Kidney tubule cell (primary cell): ENCODE data around the gene ANKRD44.
A peak's percentile ranks its signal among the peaks of the same experiment; 100 is the strongest.
"Not testable (repeated sequence)": the region's sequence is repeated elsewhere in the genome, so short reads cannot be mapped to it uniquely, and the experiment has no call there.

ENCODE experiments used
- DNase-seq: peaks from one replicate; pipeline ENCODE4 v3.0.0-alpha.2; 2018; ENCODE audit warnings: low spot score

Gene ANKRD44

GRCh38 chr2:197030090-197030489 is 280.5 kb downstream of the ANKRD44 start:
- DNase-seq, result no peak

DNA sequence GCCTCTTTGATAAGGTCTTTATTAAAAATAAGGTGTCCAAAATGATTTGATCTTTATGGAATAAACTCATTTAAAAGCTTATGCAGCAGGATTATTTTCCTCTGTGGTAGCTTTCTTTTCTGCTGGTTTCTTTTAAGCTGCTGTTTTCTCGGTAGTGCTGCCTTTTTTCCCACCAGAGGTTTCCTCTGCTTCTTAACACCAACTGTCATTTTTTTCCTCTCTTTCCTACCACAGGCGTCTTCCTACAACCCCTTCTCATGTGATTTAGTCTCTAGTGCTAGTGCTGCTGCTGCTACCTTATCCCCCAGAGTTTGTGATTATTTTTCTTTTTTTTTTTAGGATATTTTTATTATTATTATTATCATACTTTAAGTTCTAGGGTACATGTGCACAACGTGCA is 281.9 kb downstream of the ANKRD44 start:
- DNase-seq, result no peak

DNA sequence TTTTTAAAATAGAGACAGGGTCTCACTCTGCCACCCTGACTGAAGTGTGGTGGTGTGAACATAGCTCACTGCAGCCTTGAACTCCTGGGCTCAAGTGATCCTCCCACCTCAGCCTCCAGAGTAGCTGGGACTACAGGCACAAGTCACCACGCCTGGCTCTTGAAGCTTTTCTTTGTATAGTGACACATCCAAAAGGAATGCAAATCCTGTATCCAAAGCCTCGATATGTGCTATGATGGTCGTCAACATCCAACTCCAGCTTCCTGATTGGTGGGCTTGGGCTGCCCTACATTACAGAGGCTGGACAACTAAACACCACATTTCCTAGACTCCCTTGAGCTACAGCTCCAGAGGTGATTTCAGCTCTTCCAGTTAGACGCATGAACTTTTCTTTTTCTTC is 282.4 kb downstream of the ANKRD44 start:
- DNase-seq, result peak; percentile 75

- no peak for DNase-seq
Measured at GRCh38 chr2:197024206-197024605, 286.4 kb downstream of the ANKRD44 start.

GRCh38 chr2:197020921-197021320 is 289.7 kb downstream of the ANKRD44 start:
- DNase-seq, result not testable (repeated sequence)

DNA sequence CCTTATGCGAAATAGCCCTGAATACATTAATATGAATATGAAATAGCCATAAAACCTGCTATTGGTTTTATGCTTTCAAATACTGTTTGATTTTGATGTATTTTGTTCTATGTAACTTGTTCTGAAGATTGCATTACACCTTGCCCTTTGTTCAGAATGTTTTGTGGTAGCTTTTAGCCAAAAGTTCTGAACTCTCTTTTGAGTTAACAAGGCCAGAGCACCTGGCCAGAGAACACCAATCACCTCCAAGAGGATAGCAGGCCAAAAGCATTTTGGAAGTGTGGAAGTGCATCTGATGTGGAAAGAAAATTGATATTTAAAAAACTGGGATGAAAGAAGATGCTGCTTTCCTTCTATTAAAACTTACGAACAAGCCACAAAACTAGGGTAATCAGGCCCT is 297.5 kb downstream of the ANKRD44 start:
- DNase-seq, result no peak

DNA sequence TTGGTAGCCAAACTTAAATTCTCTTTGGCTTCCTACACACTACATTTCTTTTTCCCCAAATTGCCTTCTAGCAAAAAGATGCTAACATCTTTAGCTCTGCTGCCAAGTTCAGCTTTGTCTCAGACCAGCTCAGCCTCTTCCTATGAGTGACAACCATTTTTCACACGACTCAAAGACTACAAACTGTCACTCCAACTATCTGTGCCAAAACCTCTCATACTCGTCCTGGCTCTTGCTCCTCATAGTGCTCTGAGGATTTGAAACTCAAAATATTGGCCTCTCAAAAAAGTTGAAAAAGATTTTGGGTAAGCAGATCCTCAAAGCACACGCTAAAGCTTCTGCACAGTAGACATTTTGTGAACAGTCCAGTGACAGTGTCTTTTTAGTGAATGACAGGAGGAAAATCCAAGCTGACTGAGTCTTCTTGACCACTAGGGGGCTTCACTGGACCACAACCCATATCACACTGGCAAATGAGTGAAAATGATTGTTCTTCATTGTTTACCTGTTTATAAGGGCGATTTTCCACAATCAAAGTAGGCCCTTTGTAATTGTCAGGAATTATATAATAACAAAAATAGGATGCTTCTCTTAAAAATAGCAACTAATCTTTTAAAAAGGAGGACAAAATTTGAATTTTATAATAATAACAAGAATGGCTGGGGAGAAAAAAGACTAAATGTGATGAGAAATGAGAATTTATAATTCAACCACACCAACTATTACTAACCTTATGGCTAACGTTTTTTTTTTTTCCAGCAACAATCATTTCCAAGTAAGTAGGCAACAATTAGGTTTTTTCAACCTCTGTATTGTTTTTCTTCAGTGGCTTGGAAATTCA is 298.6 kb downstream of the ANKRD44 start:
- peak; percentile 50 for DNase-seq

DNA sequence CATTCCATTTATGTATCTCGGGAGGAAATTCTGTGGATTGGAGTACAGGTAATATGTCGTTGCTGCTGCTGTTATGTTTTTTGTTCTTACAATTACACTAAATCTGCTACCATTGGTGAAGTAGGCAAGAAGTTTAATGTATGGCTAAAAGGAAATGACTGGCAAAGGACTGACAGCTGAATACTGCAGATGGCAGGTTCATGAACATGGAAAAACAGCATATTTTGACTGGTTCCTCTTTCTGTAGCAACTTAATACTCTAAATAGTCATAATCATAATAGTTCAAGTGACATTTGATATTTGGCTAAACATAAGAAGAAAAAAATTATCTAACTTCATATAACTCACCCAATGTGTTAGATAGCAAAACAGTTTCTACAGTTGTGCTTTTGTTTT is 299.6 kb downstream of the ANKRD44 start:
- no peak for DNase-seq

- DNase-seq, result no peak
Measured at GRCh38 chr2:197010200-197011020, 300.2 kb downstream of the ANKRD44 start.

DNA sequence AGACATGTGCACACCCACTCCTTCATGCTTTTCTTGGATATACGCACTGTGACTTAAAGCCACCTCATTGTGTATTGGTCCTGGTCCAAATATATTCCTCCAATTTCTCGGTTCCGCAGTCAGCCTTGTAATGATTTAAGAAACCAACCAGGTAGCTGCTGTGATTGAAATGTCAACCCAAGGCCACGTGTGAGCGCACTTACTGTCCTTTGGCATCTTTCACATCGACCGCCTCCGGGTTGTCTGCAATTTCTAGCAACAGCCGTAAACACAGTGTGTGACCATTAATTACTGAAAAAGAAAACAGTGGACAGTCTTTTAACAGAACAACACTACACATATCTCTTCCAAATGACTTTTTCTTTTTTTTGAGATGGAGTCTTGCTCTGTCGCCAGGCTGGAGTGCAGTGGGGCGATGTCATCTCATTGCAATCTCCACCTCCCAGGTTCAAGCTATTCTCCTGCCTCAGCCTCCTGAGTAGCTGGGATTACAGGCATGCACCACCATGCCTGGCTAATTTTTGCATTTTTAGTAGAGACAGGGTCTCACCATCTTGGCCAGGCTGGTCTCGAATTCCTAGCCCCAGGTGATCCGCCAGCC is 301.7 kb downstream of the ANKRD44 start:
- DNase-seq, result not testable (repeated sequence)

DNA sequence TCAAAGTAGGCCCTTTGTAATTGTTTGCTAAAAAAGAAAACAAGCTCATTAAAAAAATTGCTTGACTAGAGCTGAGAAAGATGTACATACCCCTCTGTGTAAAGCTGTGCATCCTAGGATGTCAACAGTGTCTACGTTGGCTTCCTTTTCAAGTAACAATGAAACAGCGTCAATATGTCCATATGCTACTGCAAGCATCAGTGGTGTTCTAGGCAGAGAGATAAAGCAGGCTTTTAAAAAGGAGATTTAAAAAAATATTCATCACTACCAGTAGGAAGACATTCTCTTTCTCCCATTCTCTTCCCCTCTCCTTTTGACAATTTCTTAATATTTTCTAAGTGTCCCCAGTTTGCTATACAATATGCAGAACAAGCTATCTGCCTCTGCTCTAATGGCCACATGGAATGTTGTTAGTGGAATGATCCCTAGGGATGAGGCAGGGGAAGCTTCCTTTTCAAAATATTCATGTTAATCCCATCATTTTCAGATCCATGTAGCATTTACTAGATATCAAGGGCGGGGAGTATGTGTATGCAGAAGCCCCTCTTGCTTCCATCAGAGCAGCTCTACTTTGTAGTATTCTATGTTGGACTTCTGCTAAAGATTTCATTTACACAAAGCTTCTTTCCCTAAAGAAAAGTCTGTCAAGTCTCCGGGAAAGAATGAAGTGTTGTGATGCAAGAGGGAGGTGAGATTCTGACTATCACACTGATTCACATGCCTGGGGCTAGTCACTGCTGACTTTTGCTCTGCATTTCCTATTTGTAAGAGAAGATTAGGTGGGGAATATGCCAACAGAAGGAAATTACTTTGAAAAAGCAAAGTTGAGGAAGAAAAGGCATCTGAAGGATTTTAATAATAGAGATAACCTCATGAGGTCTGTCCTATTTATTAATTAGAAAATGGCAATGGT is 302.6 kb downstream of the ANKRD44 start:
- DNase-seq, result peak; percentile 44

GRCh38 chr2:197001921-197002320 is 308.7 kb downstream of the ANKRD44 start:
- DNase-seq, result no peak

DNA sequence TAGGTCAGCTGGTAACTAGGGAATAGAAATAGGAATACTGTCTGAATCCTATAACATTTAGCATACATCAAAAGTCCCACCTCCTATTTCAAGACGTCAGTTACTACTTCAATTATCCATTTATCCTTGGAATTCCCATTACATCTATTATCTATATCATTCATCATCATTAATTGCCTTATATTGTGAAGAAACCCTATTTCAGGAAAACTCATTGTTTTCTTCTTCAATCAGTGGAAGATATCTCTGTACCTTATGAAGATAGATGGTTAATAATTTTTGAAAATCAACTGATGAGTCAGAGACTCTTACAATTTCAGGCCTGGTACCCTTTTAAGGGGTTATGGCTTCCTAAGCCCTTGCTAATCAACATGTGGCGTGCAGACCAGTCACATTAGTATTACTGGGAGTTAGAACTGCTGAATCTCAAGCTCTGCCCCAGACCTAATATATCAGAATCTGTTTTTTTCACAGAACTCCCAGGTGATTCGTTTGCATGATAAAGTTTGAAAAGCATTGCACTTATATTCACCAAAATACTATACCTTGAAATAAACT is 314.7 kb downstream of the ANKRD44 start:
- no peak for DNase-seq

DNA sequence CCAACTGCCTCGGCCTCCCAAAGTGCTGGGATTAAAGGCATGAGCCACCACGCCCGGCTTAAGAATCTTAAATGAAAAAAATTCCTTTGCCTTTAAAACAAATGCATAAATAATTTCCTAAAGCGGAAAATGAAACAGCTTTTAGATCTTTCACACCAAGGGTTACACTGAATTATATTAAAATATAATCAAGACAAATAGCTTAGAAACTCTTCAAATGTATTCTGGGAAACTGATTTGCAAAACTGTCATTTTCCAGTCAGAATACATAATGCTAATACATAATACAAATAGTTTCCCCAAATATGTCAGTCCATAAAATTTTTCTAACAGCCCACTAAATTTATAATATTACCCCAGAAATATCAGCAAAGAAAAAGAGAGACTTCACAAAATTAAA is 315.8 kb downstream of the ANKRD44 start:
- DNase-seq, result no peak

DNA sequence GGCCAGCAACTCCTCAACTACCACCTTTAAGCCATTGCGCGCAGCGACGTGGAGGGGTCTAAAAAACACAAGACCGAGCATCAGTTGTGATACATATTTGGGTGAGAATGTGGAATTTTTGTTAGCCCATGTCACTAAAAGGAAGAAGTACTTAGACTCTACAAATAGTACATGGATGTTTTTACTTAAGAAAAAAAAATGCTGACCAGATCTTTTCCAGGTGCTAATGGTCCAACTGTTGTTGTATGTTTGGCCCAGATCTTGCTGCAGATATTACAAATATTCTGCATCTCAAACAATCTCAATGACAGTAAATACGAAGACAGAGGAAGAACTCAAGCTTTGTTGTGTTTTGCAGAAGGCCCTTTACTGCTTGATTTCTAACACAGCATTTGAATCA is 317.0 kb downstream of the ANKRD44 start:
- DNase-seq, result no peak

DNA sequence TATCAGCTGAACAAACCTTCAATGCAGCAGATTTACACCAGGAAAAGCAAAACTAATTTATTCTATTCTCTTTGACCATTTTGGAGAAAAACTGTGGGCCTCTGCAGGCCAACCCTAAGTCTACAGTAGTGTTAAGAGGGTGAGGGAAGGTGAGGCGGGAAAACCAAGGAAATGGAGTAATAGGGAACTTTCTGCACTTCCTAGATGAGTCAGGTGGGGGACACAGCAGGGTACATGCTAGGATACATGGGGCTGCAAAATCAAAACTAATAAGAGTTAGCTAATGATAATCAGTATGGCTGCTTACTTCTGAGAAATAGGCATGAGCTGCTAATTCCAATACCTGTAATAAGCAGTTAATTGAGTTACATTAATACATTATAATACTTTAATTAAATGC is 318.1 kb downstream of the ANKRD44 start:
- DNase-seq, result no peak

DNA sequence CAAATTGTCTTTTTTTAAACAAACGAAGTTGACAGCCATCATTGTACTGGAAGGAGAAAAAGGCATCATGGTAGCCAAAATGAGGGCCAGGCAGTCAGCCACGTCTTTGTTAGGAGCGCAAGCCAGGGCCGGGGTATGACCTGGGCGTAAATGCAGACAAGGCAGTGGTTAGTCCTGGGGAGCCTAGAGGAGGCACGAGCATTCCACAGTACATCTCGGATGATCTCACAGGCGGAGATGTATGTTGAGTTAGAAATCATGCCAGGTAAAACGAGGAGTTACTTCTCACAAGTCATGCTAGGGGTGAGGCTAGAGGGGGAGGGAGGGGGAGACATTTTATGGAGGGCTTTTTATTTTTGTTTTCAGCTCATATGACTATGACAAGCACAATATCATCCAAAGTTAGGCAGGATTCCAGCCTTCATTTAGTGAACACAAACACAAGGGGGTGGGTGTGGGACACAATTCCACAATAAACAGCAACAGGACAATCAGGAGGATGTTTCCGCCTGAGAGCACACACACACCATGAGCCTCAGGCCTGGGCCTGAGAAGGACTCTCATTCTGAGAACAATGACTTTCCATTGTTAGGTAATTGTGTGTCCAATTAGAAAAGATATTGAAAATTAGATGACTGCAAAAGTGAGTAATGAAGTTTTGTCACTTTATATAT is 319.7 kb downstream of the ANKRD44 start:
- DNase-seq, result no peak

- DNase-seq, result no peak
Measured at GRCh38 chr2:196990092-196990491, 320.5 kb downstream of the ANKRD44 start.

- no peak for DNase-seq
Measured at GRCh38 chr2:196989496-196989895, 321.1 kb downstream of the ANKRD44 start.

- DNase-seq, result no peak
Measured at GRCh38 chr2:196988639-196989038, 321.9 kb downstream of the ANKRD44 start.
